T-helper 17 cell (primary cell): ENCODE results near the gene C22orf15. TPM values are rescaled to one million over a fixed set of nuclear protein-coding genes. Genes with fewer than 3 reads are reported as not detected.
"Not testable (repeated sequence)": the region's sequence is repeated elsewhere in the genome, so short reads cannot be mapped to it uniquely, and the experiment has no call there.

ENCODE experiments used
- ATAC-seq: fragments of 150-1000 bp; cut with Tn5 transposase; 2 replicates; pipeline ENCODE4 v1.10.0; 2021; ENCODE audit warnings: mild to moderate bottlenecking, moderate library complexity
- DNase-seq, 3 donors: peaks; one replicate each; pipeline versions ENCODE4 v3.0.0 to v3.0.0-alpha.2; 2020 to 2021
- H3K9me3 ChIP-seq: one replicate; pipeline ENCODE4 v1.7.0; 2013; ENCODE audit warnings: low read length, mild to moderate bottlenecking; ENCODE audit not compliant: control insufficient read depth, poor library complexity, severe bottlenecking
- H3K27ac Mint-ChIP-seq: one replicate; pipeline ENCODE4 v1.8.0; 2022; ENCODE audit warnings: mild to moderate bottlenecking, moderate library complexity, mixed read lengths
- H3K27me3 Mint-ChIP-seq: one replicate; pipeline ENCODE4 v1.8.0; 2022; ENCODE audit warnings: mixed read lengths
- H3K36me3 Mint-ChIP-seq: one replicate; pipeline ENCODE4 v1.8.0; 2022; ENCODE audit warnings: low read depth, mixed read lengths
- H3K4me1 Mint-ChIP-seq: one replicate; pipeline ENCODE4 v1.8.0; 2022; ENCODE audit warnings: mild to moderate bottlenecking, mixed read lengths
- H3K4me3 Mint-ChIP-seq: one replicate; pipeline ENCODE4 v1.8.0; 2022; ENCODE audit warnings: mild to moderate bottlenecking, moderate library complexity, mixed read lengths
- total RNA-seq, 4 donors: library from RNA in 2 of 4; stranded (reverse) in 2 of 4; gene quantifications; one replicate each; pipeline ENCODE4 v1.2.3 and lab custom pipeline; 2022 to 2026

Gene C22orf15
- under 1 TPM; 0.30 to 0.81 TPM for total RNA-seq
- total RNA-seq (lab: John Stamatoyannopoulos, UW) = 0.38 to 0.70 reads per million in 2 donors

- no peak for DNase-seq
- ATAC-seq = no peak
- no peak within 1 kb of the TSS for H3K27ac Mint-ChIP-seq
- H3K27me3 Mint-ChIP-seq = no peaks in the 10 kb centered on the region
- H3K4me3 Mint-ChIP-seq = peak within 1 kb of the TSS; percentile 59
- H3K4me1 Mint-ChIP-seq = peaks cover 26% of the 10 kb centered on the region
- H3K36me3 Mint-ChIP-seq = peaks cover 2% of the 10 kb centered on the region
- H3K9me3 ChIP-seq = no peaks in the 10 kb centered on the region
Measured at GRCh38 chr22:23762842-23763578, at the start of gene C22orf15. C22orf15 (plus strand) TSS chr22:23762990; CDS start chr22:23763307, 317 bp downstream.

GRCh38 chr22:23713696-23714595 lies 48.8 kb upstream of the C22orf15 start:
- H3K4me1 Mint-ChIP-seq = peaks cover 19% of the 10 kb centered on the region
- H3K9me3 ChIP-seq = no peaks in the 10 kb centered on the region
- H3K36me3 Mint-ChIP-seq = peaks cover 11% of the 10 kb centered on the region
- ATAC-seq (no peak), DNase-seq (no peak)
- H3K27ac Mint-ChIP-seq = no peak overlapping the region
- peak overlapping the region; percentile 68 for H3K4me3 Mint-ChIP-seq
- no peaks in the 10 kb centered on the region for H3K27me3 Mint-ChIP-seq

GRCh38 chr22:23714596-23715578 lies 47.9 kb upstream of the C22orf15 start:
- H3K27ac Mint-ChIP-seq = peak overlapping the region; percentile 75
- H3K9me3 ChIP-seq = no peaks in the 10 kb centered on the region
- peaks cover 6% of the 10 kb centered on the region for H3K36me3 Mint-ChIP-seq
- no peaks in the 10 kb centered on the region for H3K27me3 Mint-ChIP-seq
- peak overlapping the region; percentile 85 for H3K4me3 Mint-ChIP-seq
- peaks cover 14% of the 10 kb centered on the region for H3K4me1 Mint-ChIP-seq
- ATAC-seq (no peak), DNase-seq (no peak)

- Mint-ChIP-seq H3K27ac (peak overlapping the region; percentile 75), H3K36me3 (peaks cover under 1% of the 10 kb centered on the region), H3K27me3 (no peaks in the 10 kb centered on the region), H3K4me1 (peaks cover 10% of the 10 kb centered on the region), H3K4me3 (peak overlapping the region; percentile 85)
- no peaks in the 10 kb centered on the region for H3K9me3 ChIP-seq
- ATAC-seq (no peak), DNase-seq (no peak)
Measured at GRCh38 chr22:23715806-23716375, 46.9 kb upstream of the C22orf15 start.

GRCh38 chr22:23716811-23717801 lies 45.7 kb upstream of the C22orf15 start:
- Mint-ChIP-seq H3K4me3 (peak overlapping the region; percentile 85), H3K27me3 (no peaks in the 10 kb centered on the region), H3K27ac (peak overlapping the region; percentile 75), H3K4me1 (peaks cover 10% of the 10 kb centered on the region), H3K36me3 (no peaks in the 10 kb centered on the region)
- DNase-seq (peak; percentile 70 to 75 (median 72)), ATAC-seq (peak; percentile 97)
- H3K9me3 ChIP-seq = no peaks in the 10 kb centered on the region

GRCh38 chr22:23718371-23719165 lies 44.2 kb upstream of the C22orf15 start:
- Mint-ChIP-seq H3K4me3 (no peak overlapping the region), H3K27me3 (no peaks in the 10 kb centered on the region), H3K36me3 (no peaks in the 10 kb centered on the region), H3K4me1 (peaks cover 10% of the 10 kb centered on the region), H3K27ac (no peak overlapping the region)
- no peaks in the 10 kb centered on the region for H3K9me3 ChIP-seq
- no peak for ATAC-seq
- no peak for DNase-seq

GRCh38 chr22:23720855-23721254 lies 41.9 kb upstream of the C22orf15 start:
- no peak for ATAC-seq
- no peak for DNase-seq
- H3K4me1 Mint-ChIP-seq = peaks cover 5% of the 10 kb centered on the region
- H3K9me3 ChIP-seq = no peaks in the 10 kb centered on the region
- H3K36me3 Mint-ChIP-seq = no peaks in the 10 kb centered on the region
- no peaks in the 10 kb centered on the region for H3K27me3 Mint-ChIP-seq
- H3K27ac Mint-ChIP-seq = no peak overlapping the region
- H3K4me3 Mint-ChIP-seq = no peak overlapping the region

- ATAC-seq (no peak), DNase-seq (no peak)
- Mint-ChIP-seq H3K4me1 (peaks cover 2% of the 10 kb centered on the region), H3K27ac (no peak overlapping the region), H3K36me3 (peaks cover 3% of the 10 kb centered on the region), H3K4me3 (no peak overlapping the region), H3K27me3 (no peaks in the 10 kb centered on the region)
- no peaks in the 10 kb centered on the region for H3K9me3 ChIP-seq
Measured at GRCh38 chr22:23722160-23722559, 40.6 kb upstream of the C22orf15 start.

- H3K4me3 Mint-ChIP-seq = no peak overlapping the region
- DNase-seq (no peak), ATAC-seq (no peak)
- H3K27ac Mint-ChIP-seq = no peak overlapping the region
- H3K27me3 Mint-ChIP-seq = no peaks in the 10 kb centered on the region
- no peaks in the 10 kb centered on the region for H3K9me3 ChIP-seq
- H3K36me3 Mint-ChIP-seq = peaks cover 3% of the 10 kb centered on the region
- no peaks in the 10 kb centered on the region for H3K4me1 Mint-ChIP-seq
Measured at GRCh38 chr22:23722724-23723123, 40.1 kb upstream of the C22orf15 start.

- H3K9me3 ChIP-seq, DNase-seq, H3K27me3 Mint-ChIP-seq, ATAC-seq, H3K27ac Mint-ChIP-seq, H3K36me3 Mint-ChIP-seq, H3K4me1 Mint-ChIP-seq, H3K4me3 Mint-ChIP-seq: not testable (repeated sequence)
Measured at GRCh38 chr22:23728108-23728507, 34.7 kb upstream of the C22orf15 start.

- Mint-ChIP-seq H3K27ac (no peak overlapping the region), H3K27me3 (no peaks in the 10 kb centered on the region), H3K36me3 (no peaks in the 10 kb centered on the region), H3K4me3 (no peak overlapping the region), H3K4me1 (no peaks in the 10 kb centered on the region)
- DNase-seq (no peak), ATAC-seq (no peak)
- no peaks in the 10 kb centered on the region for H3K9me3 ChIP-seq
Measured at GRCh38 chr22:23737696-23738095, 25.1 kb upstream of the C22orf15 start.
